SK-N-SH treated with all-trans-retinoic acid at 6 μM for 48 hours (cell line): ENCODE measurements around the gene SLC39A3.

ENCODE experiments used
- ATAC-seq: fragments of 200-7000 bp; cut with Tn5 transposase; 3 replicates; pipeline ENCODE4 v1.9.1; 2020; ENCODE audit warnings: mild to moderate bottlenecking, moderate library complexity
- ARNTL ChIP-seq: fragments of 450-650 bp; formaldehyde crosslinking; IDR thresholded peaks from 2 replicates; pipeline ENCODE4 v1.5.0; 2020; ENCODE audit warnings: low read depth, mild to moderate bottlenecking, moderate library complexity, borderline replicate concordance
- BACH2 ChIP-seq: fragments of 250-450 bp; sonication (Bioruptor Pico); IDR thresholded peaks from 2 replicates; pipeline ENCODE4 v1.9.0; 2021; ENCODE audit warnings: mild to moderate bottlenecking, borderline replicate concordance
- CREB5 ChIP-seq: fragments of 250-450 bp; sonication (Bioruptor Pico); IDR thresholded peaks from 2 replicates; pipeline ENCODE4 v1.5.1; 2020; ENCODE audit warnings: low read depth, mild to moderate bottlenecking, moderate library complexity
- ESRRG ChIP-seq: fragments of 250-450 bp; sonication (Bioruptor Pico); IDR thresholded peaks from 2 replicates; pipeline ENCODE4 v1.6.1; 2021; ENCODE audit warnings: mild to moderate bottlenecking
- GLIS3 ChIP-seq: fragments of 250-450 bp; sonication (Bioruptor Pico); IDR thresholded peaks from 2 replicates; pipeline ENCODE4 v1.5.0; 2020; ENCODE audit warnings: mild to moderate bottlenecking, moderate library complexity
- ISL1 ChIP-seq: fragments of 250-450 bp; sonication (Bioruptor Pico); IDR thresholded peaks from 2 replicates; pipeline ENCODE4 v2.1.2; 2022; ENCODE audit warnings: mild to moderate bottlenecking, moderate library complexity
- OSR1 ChIP-seq: fragments of 250-450 bp; sonication (Bioruptor Pico); IDR thresholded peaks from 2 replicates; pipeline ENCODE4 v1.8.0; 2022; ENCODE audit warnings: moderate library complexity, mild to moderate bottlenecking, inconsistent platforms
- POU6F1 ChIP-seq: fragments of 250-450 bp; sonication (Bioruptor Pico); IDR thresholded peaks from 2 replicates; pipeline ENCODE4 v1.8.0; 2021; ENCODE audit warnings: low read depth, mild to moderate bottlenecking, moderate library complexity, borderline replicate concordance
- PPARA ChIP-seq: fragments of 250-450 bp; sonication (Bioruptor Pico); IDR thresholded peaks from 2 replicates; pipeline ENCODE4 v1.5.0; 2020; ENCODE audit warnings: mild to moderate bottlenecking, borderline replicate concordance
- RARB ChIP-seq: fragments of 250-450 bp; sonication (Bioruptor Pico); IDR thresholded peaks from 2 replicates; pipeline ENCODE4 v1.8.0; 2021; ENCODE audit warnings: mild to moderate bottlenecking, moderate library complexity
- SNAI2 ChIP-seq: fragments of 250-450 bp; sonication (Bioruptor Pico); IDR thresholded peaks from 2 replicates; pipeline ENCODE4 v1.5.0; 2020; ENCODE audit warnings: mild to moderate bottlenecking, moderate library complexity
- TCF4 ChIP-seq: fragments of 250-450 bp; sonication (Bioruptor Pico); IDR thresholded peaks from 2 replicates; pipeline ENCODE4 v1.8.0; 2021; ENCODE audit warnings: mild to moderate bottlenecking, moderate library complexity, borderline replicate concordance
- TOX ChIP-seq: fragments of 250-450 bp; sonication (Bioruptor Pico); IDR thresholded peaks from 2 replicates; pipeline ENCODE4 v1.8.0; 2021; ENCODE audit warnings: mild to moderate bottlenecking, moderate library complexity, borderline replicate concordance
- ZC3H10 ChIP-seq: fragments of 250-450 bp; sonication (Bioruptor Pico); IDR thresholded peaks from 2 replicates; pipeline ENCODE4 v1.5.1; 2021; ENCODE audit warnings: mild to moderate bottlenecking, moderate library complexity
- ZNF565 ChIP-seq: fragments of 450-650 bp; formaldehyde crosslinking; conservative IDR thresholded peaks from 2 replicates; pipeline ENCODE4 v1.5.0; 2020; ENCODE audit warnings: low read depth, mild to moderate bottlenecking, moderate library complexity
- ZNF70 ChIP-seq: fragments of 450-650 bp; formaldehyde crosslinking; IDR thresholded peaks from 2 replicates; pipeline ENCODE4 v1.5.0; 2020; ENCODE audit warnings: mild to moderate bottlenecking, moderate library complexity
- TF ChIP-seq, protein P1 (sequence below): fragments of 250-450 bp; sonication (Bioruptor Pico); IDR thresholded peaks from 2 replicates; pipeline ENCODE4 v1.8.0; 2020; ENCODE audit warnings: mild to moderate bottlenecking, moderate library complexity, borderline replicate concordance
- TF ChIP-seq, protein P2 (sequence below): fragments of 250-450 bp; sonication (Bioruptor Pico); IDR thresholded peaks from 2 replicates; pipeline ENCODE4 v1.5.1; 2021; ENCODE audit warnings: mild to moderate bottlenecking, moderate library complexity

SLC39A3 gene

GRCh38 chr19:2685204-2685704, 54.6 kb downstream of the SLC39A3 start:
- no peak for ATAC-seq
- TF ChIP-seq PPARA = no peak
- TF ChIP-seq CREB5 = no peak
- no peak for TF ChIP-seq TCF4
- TF ChIP-seq ZNF565 (CRISPR knock-in tag) = no peak
- no peak for TF ChIP-seq GLIS3 (CRISPR knock-in tag)
- TF ChIP-seq ZC3H10 (CRISPR knock-in tag) = no peak
- TF ChIP-seq OSR1 (CRISPR knock-in tag) = no peak
- TF ChIP-seq, protein P1, sequence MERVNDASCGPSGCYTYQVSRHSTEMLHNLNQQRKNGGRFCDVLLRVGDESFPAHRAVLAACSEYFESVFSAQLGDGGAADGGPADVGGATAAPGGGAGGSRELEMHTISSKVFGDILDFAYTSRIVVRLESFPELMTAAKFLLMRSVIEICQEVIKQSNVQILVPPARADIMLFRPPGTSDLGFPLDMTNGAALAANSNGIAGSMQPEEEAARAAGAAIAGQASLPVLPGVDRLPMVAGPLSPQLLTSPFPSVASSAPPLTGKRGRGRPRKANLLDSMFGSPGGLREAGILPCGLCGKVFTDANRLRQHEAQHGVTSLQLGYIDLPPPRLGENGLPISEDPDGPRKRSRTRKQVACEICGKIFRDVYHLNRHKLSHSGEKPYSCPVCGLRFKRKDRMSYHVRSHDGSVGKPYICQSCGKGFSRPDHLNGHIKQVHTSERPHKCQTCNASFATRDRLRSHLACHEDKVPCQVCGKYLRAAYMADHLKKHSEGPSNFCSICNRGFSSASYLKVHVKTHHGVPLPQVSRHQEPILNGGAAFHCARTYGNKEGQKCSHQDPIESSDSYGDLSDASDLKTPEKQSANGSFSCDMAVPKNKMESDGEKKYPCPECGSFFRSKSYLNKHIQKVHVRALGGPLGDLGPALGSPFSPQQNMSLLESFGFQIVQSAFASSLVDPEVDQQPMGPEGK (CRISPR knock-in tag) = no peak
- no peak for TF ChIP-seq TOX (CRISPR knock-in tag)
- no peak for TF ChIP-seq ESRRG
- TF ChIP-seq, protein P2, sequence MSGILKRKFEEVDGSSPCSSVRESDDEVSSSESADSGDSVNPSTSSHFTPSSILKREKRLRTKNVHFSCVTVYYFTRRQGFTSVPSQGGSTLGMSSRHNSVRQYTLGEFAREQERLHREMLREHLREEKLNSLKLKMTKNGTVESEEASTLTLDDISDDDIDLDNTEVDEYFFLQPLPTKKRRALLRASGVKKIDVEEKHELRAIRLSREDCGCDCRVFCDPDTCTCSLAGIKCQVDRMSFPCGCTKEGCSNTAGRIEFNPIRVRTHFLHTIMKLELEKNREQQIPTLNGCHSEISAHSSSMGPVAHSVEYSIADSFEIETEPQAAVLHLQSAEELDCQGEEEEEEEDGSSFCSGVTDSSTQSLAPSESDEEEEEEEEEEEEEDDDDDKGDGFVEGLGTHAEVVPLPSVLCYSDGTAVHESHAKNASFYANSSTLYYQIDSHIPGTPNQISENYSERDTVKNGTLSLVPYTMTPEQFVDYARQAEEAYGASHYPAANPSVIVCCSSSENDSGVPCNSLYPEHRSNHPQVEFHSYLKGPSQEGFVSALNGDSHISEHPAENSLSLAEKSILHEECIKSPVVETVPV = no peak
- TF ChIP-seq SNAI2 (CRISPR knock-in tag) = no peak
- no peak for TF ChIP-seq ARNTL (CRISPR knock-in tag)
- no peak for TF ChIP-seq POU6F1 (CRISPR knock-in tag)
- TF ChIP-seq BACH2 (CRISPR knock-in tag) = no peak

DNA sequence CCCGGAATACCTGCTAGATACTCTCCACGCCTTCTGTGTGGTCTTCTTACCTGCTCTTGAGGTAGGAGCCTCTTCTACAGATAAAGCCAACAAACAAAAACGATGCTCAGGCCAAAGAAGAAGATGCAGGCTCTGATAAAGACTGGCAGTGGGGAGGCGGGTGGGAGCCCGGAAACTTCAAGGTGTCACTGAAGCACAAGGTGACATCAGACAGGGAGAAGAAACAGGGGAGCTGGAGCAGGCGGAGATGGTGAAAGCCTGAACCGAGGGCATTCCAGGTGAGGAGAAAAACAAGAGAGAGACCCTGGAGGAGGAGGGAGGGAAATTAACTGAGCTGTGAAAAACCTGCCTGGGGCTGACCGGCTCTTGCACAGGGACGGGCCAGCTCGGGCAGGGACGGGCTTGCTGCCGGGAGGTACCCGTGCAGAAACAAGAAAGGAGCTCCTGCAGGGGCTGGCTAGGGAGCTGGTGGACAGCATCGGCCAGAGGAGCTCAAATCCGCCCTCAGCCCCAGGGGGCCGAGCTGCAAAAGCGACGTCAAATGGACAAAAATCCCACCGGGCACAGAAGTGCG, 56.3 kb downstream of the SLC39A3 start:
- no peak for ATAC-seq
- TF ChIP-seq ZC3H10 (CRISPR knock-in tag) (no peak), ZNF70 (CRISPR knock-in tag) (no peak), SNAI2 (CRISPR knock-in tag) (no peak), OSR1 (CRISPR knock-in tag) (no peak), POU6F1 (CRISPR knock-in tag) (no peak), ZNF565 (CRISPR knock-in tag) (no peak), PPARA (no peak), TCF4 (no peak), ESRRG (no peak), ARNTL (CRISPR knock-in tag) (no peak), RARB (CRISPR knock-in tag) (no peak), TOX (CRISPR knock-in tag) (no peak), CREB5 (no peak), ISL1 (no peak)
- TF ChIP-seq, protein P2 = no peak
